Measurements from ENCODE around the gene ZNF408. TPM values are rescaled to one million over a fixed set of nuclear protein-coding genes. Genes with fewer than 3 reads are reported as not detected.
"Not testable (repeated sequence)": the region's sequence is repeated elsewhere in the genome, so short reads cannot be mapped to it uniquely, and the experiment has no call there.

Gene ZNF408
- polyA plus RNA-seq, 1 donor (not counting 4 experiments of a cell fraction or from before 2014, with no cell fraction given), result 4.0 TPM

DNA sequence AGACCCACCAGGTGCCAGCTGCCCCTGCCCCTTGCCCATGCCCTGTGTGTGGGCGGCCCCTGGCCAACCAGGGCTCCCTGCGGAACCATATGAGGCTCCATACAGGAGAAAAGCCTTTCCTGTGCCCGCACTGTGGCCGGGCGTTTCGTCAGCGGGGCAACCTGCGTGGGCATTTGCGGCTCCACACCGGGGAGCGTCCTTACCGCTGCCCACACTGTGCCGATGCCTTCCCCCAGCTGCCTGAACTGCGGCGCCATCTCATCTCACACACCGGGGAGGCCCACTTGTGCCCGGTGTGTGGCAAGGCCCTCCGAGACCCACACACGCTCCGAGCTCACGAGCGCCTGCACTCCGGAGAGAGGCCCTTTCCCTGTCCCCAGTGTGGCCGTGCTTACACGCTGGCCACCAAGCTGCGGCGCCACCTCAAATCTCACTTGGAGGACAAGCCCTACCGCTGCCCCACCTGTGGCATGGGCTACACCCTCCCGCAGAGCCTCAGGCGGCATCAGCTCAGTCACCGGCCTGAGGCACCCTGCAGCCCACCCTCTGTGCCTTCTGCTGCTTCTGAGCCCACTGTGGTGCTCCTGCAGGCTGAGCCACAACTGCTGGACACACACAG is 4.3 kb downstream of the ZNF408 start:
- dilution Hi-C loops (cut with MboI; ENCODE audit: extremely low pct_ligation_motif_present, low sequenced_read_pairs), result no loop called here

DNA sequence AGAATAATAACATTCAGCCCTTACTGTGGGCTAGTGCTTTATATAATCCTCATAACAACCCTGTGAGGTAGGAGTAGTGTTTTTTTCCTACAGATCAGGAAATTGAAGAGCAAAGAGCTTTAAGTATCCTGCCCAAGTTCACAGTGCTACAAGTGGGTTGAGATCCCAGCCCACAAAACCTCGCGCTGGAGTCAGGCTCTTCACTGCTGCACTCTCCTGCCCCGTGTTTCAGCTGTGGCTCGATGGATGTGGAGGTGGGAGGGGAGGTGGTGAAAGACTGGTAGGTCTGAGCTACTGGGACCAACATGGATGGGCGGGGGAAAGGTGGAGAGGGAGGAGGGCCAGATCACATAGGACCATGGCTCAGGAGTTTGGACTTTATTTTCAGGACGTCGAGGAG is 6.1 kb downstream of the ZNF408 start:
- peaks cover under 1% of the 10 kb centered on the region for H3K4me1 ChIP-seq (ENCODE audit: control insufficient read depth, extremely low read depth, insufficient read depth, low read length)
- H3K27me3 ChIP-seq (ENCODE audit: control insufficient read depth, extremely low read depth, insufficient read depth, low read length), result no peaks in the 10 kb centered on the region
- H3K27ac ChIP-seq (ENCODE audit: control insufficient read depth, insufficient read depth, low read length), result no peak overlapping the region
- FAIRE-seq (no peak), DNase-seq (ENCODE audit: low read depth, low spot score) (no peak)
- no peak overlapping the region for H3K9ac ChIP-seq (ENCODE audit: control insufficient read depth, extremely low read depth, insufficient read depth, low read length)
- peaks cover 3% of the 10 kb centered on the region for H4K20me1 ChIP-seq (ENCODE audit: control insufficient read depth, extremely low read depth, insufficient read depth, low read length)
- no peaks in the 10 kb centered on the region for H3K9me3 ChIP-seq (ENCODE audit: control insufficient read depth, low read depth, low read length)
- peaks cover 27 to 47% of the 10 kb centered on the region in 2 experiments for H3K36me3 ChIP-seq (ENCODE audit: control insufficient read depth in 2 of 2, extremely low read depth in 1 of 2, insufficient read depth in 2 of 2, low read length in 2 of 2)
- dilution Hi-C loops (cut with MboI; ENCODE audit: extremely low pct_ligation_motif_present, low sequenced_read_pairs), result no loop called here
- peaks cover 35% of the 10 kb centered on the region for H3K79me2 ChIP-seq (ENCODE audit: control insufficient read depth, insufficient read depth, low read length)
- no peaks in the 10 kb centered on the region for H3K9me1 ChIP-seq (ENCODE audit: control insufficient read depth, extremely low read depth, insufficient read depth, low read length)
- no peak overlapping the region for H3K4me2 ChIP-seq (ENCODE audit: control insufficient read depth, extremely low read depth, insufficient read depth, low read depth, low read length)
- no peak overlapping the region for H3K4me3 ChIP-seq (ENCODE audit: control insufficient read depth in 2 of 3, extremely low read depth in 1 of 3, insufficient read depth in 2 of 3, low read depth in 1 of 3, low read length in 3 of 3)
- no peak overlapping the region for H2AFZ ChIP-seq (ENCODE audit: control insufficient read depth, low read length)
- no peak for TF ChIP-seq EZH2 (IDR thresholded peaks at IDR 0.05; ENCODE audit: low read length)
- TF ChIP-seq, protein P1, sequence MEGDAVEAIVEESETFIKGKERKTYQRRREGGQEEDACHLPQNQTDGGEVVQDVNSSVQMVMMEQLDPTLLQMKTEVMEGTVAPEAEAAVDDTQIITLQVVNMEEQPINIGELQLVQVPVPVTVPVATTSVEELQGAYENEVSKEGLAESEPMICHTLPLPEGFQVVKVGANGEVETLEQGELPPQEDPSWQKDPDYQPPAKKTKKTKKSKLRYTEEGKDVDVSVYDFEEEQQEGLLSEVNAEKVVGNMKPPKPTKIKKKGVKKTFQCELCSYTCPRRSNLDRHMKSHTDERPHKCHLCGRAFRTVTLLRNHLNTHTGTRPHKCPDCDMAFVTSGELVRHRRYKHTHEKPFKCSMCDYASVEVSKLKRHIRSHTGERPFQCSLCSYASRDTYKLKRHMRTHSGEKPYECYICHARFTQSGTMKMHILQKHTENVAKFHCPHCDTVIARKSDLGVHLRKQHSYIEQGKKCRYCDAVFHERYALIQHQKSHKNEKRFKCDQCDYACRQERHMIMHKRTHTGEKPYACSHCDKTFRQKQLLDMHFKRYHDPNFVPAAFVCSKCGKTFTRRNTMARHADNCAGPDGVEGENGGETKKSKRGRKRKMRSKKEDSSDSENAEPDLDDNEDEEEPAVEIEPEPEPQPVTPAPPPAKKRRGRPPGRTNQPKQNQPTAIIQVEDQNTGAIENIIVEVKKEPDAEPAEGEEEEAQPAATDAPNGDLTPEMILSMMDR (optimal IDR thresholded peaks at IDR 0.05 in 1 of 3, IDR thresholded peaks at IDR 0.05 in 1 of 3, conservative IDR thresholded peaks at IDR 0.05 in 1 of 3; ENCODE audit: extremely low read depth in 1 of 3, insufficient read depth in 2 of 3, low read length in 3 of 3), result no peak

More for the DNA sequence above, 4.3 kb downstream of the ZNF408 start:
- Histone ChIP-seq H3K4me3 (ENCODE audit: control insufficient read depth in 2 of 3, extremely low read depth in 1 of 3, insufficient read depth in 2 of 3, low read depth in 1 of 3, low read length in 3 of 3) (no peak overlapping the region), H2AFZ (ENCODE audit: control insufficient read depth, low read length) (no peak overlapping the region), H3K27ac (ENCODE audit: control insufficient read depth, insufficient read depth, low read length) (no peak overlapping the region), H3K9me1 (ENCODE audit: control insufficient read depth, extremely low read depth, insufficient read depth, low read length) (no peaks in the 10 kb centered on the region), H3K4me1 (ENCODE audit: control insufficient read depth, extremely low read depth, insufficient read depth, low read length) (peaks cover 5% of the 10 kb centered on the region), H3K9ac (ENCODE audit: control insufficient read depth, extremely low read depth, insufficient read depth, low read length) (no peak overlapping the region), H3K27me3 (ENCODE audit: control insufficient read depth, extremely low read depth, insufficient read depth, low read length) (no peaks in the 10 kb centered on the region), H3K36me3 (ENCODE audit: control insufficient read depth in 2 of 2, extremely low read depth in 1 of 2, insufficient read depth in 2 of 2, low read length in 2 of 2) (peaks cover 27 to 51% of the 10 kb centered on the region in 2 experiments), H4K20me1 (ENCODE audit: control insufficient read depth, extremely low read depth, insufficient read depth, low read length) (peaks cover 3% of the 10 kb centered on the region), H3K79me2 (ENCODE audit: control insufficient read depth, insufficient read depth, low read length) (peaks cover 47% of the 10 kb centered on the region), H3K9me3 (ENCODE audit: control insufficient read depth, low read depth, low read length) (no peaks in the 10 kb centered on the region), H3K4me2 (ENCODE audit: control insufficient read depth, extremely low read depth, insufficient read depth, low read depth, low read length) (no peak overlapping the region)
- no peak for DNase-seq (ENCODE audit: low read depth, low spot score)
- TF ChIP-seq EZH2 (IDR thresholded peaks at IDR 0.05; ENCODE audit: low read length), result no peak
- TF ChIP-seq, protein P1 (optimal IDR thresholded peaks at IDR 0.05 in 1 of 3, IDR thresholded peaks at IDR 0.05 in 1 of 3, conservative IDR thresholded peaks at IDR 0.05 in 1 of 3; ENCODE audit: extremely low read depth in 1 of 3, insufficient read depth in 2 of 3, low read length in 3 of 3), result no peak
- no peak for FAIRE-seq

GRCh38 chr11:46709351-46709750 is 8.5 kb downstream of the ZNF408 start:
- dilution Hi-C loops (cut with MboI; ENCODE audit: extremely low pct_ligation_motif_present, low sequenced_read_pairs); FAIRE-seq: not testable (repeated sequence)

More at GRCh38 chr11:46709351-46709750, 8.5 kb downstream of the ZNF408 start:
- not testable (repeated sequence) for H3K27ac ChIP-seq (ENCODE audit: control insufficient read depth, insufficient read depth, low read length); H3K9ac ChIP-seq (ENCODE audit: control insufficient read depth, extremely low read depth, insufficient read depth, low read length); H2AFZ ChIP-seq (ENCODE audit: control insufficient read depth, low read length); H3K27me3 ChIP-seq (ENCODE audit: control insufficient read depth, extremely low read depth, insufficient read depth, low read length); H4K20me1 ChIP-seq (ENCODE audit: control insufficient read depth, extremely low read depth, insufficient read depth, low read length); H3K4me1 ChIP-seq (ENCODE audit: control insufficient read depth, extremely low read depth, insufficient read depth, low read length); DNase-seq (ENCODE audit: low read depth, low spot score); H3K4me2 ChIP-seq (ENCODE audit: control insufficient read depth, extremely low read depth, insufficient read depth, low read depth, low read length); H3K4me3 ChIP-seq (ENCODE audit: control insufficient read depth in 2 of 3, extremely low read depth in 1 of 3, insufficient read depth in 2 of 3, low read depth in 1 of 3, low read length in 3 of 3); H3K9me3 ChIP-seq (ENCODE audit: control insufficient read depth, low read depth, low read length); H3K9me1 ChIP-seq (ENCODE audit: control insufficient read depth, extremely low read depth, insufficient read depth, low read length)
- peaks cover 14 to 31% of the 10 kb centered on the region in 2 experiments for H3K36me3 ChIP-seq (ENCODE audit: control insufficient read depth in 2 of 2, extremely low read depth in 1 of 2, insufficient read depth in 2 of 2, low read length in 2 of 2)
- H3K79me2 ChIP-seq (ENCODE audit: control insufficient read depth, insufficient read depth, low read length), result peaks cover 17% of the 10 kb centered on the region

All from keratinocyte (primary cell).